Left ventricle myocardium inferior (tissue), 1 donor: ENCODE results near the gene UVRAG. TPM values are rescaled to one million over a fixed set of nuclear protein-coding genes. Genes with fewer than 3 reads are reported as not detected.

Experiments used
- DNase-seq: peaks from one replicate; pipeline ENCODE4 v3.0.0-alpha.2; 2020
- H3K27ac ChIP-seq: fragments of 200-600 bp; replicated peaks from 2 replicates; pipeline ENCODE4 v1.8.0; 2021
- H3K27me3 ChIP-seq: fragments of 200-600 bp; 2 replicates; pipeline ENCODE4 v1.8.0; 2021; ENCODE audit warnings: low read depth
- H3K36me3 ChIP-seq: fragments of 200-600 bp; 2 replicates; pipeline ENCODE4 v1.8.0; 2021
- H3K4me1 ChIP-seq: fragments of 200-600 bp; 2 replicates; pipeline ENCODE4 v1.8.0; 2021
- H3K4me3 ChIP-seq: fragments of 200-600 bp; 2 replicates; pipeline ENCODE4 v1.8.0; 2021; ENCODE audit warnings: mild to moderate bottlenecking, moderate library complexity
- H3K9me3 ChIP-seq: fragments of 200-600 bp; replicated peaks from 2 replicates; pipeline ENCODE4 v1.8.0; 2021
- intact Hi-C: fragments of 100-400 bp; cut with micrococcal nuclease; formaldehyde crosslinking; loops from one replicate; pipeline ENCODE4 v1.11.0; 2022
- total RNA-seq: library from RNA; stranded (reverse); fragmentation: NEBNext Ultra II Directional; extraction: Animal tissue kit (Norgen Biotek cat#: 25700); gene quantifications from one replicate; pipeline ENCODE4 v1.2.1, GENCODE V29; 2021
- TF ChIP-seq, protein P1 (sequence below): fragments of 200-600 bp; IDR thresholded peaks from 2 replicates; pipeline ENCODE4 v1.8.0; 2021; ENCODE audit warnings: antibody characterized with exemption, mild to moderate bottlenecking, borderline replicate concordance
- donor health status: DM: no; HTN: yes; CAD: no; lungs with severe emphysema.

The UVRAG gene
- total RNA-seq, 1 donor from 2014 or later, result 11.4 TPM

DNA sequence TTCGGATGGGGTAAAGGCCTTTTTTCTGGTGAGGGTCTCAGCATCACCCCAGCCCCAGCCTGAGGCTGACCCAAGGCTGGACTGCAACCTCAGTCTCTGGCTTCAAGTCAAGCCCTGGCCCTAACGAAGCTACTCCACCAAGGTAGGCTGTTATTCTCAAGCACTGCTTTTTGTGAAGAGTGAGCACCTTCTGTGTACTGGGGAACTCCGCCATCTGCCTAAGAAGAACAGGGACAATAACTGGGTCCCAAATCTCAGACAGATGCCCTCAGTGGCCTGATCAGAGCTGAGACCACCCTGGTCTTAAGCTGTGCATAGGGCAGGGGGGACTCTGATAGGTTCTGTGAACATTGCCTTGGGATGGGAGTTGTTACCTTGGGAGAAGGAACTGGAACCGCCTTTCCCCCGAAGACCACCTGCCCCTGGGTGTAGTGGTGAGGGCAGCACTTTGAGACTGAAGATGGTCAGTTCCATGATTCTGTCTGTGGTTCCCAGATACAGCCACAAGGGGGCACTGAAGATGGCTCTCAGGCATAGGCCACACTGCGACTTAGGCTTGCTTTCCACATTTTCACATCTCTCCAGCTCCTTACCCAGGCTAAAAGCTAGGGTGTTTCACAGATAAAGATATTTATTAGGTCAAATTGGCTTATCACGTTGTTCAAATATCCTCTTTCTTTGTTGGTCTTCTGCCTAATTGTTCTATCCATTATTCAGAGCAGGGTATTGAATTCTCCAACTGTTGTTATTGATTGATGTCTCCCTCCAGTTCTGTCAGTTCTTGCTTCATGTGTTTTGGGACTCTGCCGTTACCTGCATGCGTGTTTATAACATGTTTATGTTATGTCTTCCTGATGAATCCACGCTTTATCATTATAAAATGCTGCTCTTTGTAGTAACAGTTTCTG, 11.8 kb upstream of the UVRAG start:
- intact Hi-C loops, result no loop called here
- peak; percentile 69 for DNase-seq

DNA sequence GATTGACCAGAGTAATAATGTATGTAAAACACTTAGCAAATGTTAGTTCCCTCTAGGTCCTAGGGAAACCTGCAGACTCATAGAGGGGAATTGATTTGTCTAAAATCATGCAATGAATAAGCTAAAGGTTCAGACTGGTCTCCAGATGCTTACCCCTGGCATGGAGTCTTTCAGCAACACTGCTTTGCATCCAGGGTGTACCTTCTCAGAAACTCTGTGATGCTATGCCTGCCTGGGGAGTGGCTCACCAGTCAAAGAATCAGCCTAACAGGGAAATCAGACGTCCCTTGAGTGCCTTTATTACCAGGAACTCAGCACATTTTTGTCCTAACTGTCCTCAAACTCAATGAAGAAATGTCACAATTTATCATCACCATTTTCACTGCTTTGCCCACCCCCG, 5.9 kb upstream of the UVRAG start:
- Histone ChIP-seq H3K27ac (no peak overlapping the region), H3K4me1 (peaks cover 17% of the 10 kb centered on the region), H3K4me3 (no peak overlapping the region), H3K9me3 (no peaks in the 10 kb centered on the region), H3K36me3 (no peaks in the 10 kb centered on the region), H3K27me3 (no peaks in the 10 kb centered on the region)
- DNase-seq, result no peak
- intact Hi-C loops, result no loop called here
- TF ChIP-seq, protein P1, sequence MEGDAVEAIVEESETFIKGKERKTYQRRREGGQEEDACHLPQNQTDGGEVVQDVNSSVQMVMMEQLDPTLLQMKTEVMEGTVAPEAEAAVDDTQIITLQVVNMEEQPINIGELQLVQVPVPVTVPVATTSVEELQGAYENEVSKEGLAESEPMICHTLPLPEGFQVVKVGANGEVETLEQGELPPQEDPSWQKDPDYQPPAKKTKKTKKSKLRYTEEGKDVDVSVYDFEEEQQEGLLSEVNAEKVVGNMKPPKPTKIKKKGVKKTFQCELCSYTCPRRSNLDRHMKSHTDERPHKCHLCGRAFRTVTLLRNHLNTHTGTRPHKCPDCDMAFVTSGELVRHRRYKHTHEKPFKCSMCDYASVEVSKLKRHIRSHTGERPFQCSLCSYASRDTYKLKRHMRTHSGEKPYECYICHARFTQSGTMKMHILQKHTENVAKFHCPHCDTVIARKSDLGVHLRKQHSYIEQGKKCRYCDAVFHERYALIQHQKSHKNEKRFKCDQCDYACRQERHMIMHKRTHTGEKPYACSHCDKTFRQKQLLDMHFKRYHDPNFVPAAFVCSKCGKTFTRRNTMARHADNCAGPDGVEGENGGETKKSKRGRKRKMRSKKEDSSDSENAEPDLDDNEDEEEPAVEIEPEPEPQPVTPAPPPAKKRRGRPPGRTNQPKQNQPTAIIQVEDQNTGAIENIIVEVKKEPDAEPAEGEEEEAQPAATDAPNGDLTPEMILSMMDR, result no peak

More for the DNA sequence above, 11.8 kb upstream of the UVRAG start:
- H3K27ac ChIP-seq, result no peak overlapping the region
- no peaks in the 10 kb centered on the region for H3K27me3 ChIP-seq
- no peak overlapping the region for H3K4me3 ChIP-seq
- H3K4me1 ChIP-seq, result peaks cover 6% of the 10 kb centered on the region
- no peaks in the 10 kb centered on the region for H3K9me3 ChIP-seq
- TF ChIP-seq, protein P1, result peak; percentile 93
- no peaks in the 10 kb centered on the region for H3K36me3 ChIP-seq

DNA sequence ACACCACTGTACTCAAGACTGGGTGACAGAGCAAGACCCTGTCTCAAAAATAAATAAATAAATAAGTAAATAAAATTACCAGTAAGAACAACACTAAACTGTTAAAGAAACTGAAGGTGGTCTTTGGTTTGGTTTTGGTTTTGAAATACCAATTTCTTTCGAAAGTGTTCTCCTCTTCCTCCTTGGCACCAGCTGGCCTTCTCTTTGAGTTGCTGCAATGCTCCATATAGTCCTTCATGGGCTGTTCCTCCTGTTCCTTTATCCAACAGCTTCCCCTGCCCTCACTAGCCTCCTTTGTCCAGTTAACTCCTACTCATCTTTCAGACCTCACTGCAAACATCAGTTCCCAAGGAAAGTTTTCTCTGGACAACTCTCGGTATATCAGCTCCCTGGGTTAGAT, 5.0 kb upstream of the UVRAG start:
- Histone ChIP-seq H3K27ac (no peak overlapping the region), H3K9me3 (no peaks in the 10 kb centered on the region), H3K27me3 (no peaks in the 10 kb centered on the region), H3K36me3 (no peaks in the 10 kb centered on the region), H3K4me3 (no peak overlapping the region), H3K4me1 (peaks cover 21% of the 10 kb centered on the region)
- TF ChIP-seq, protein P1, result no peak
- intact Hi-C loops, result no loop called here
- no peak for DNase-seq

DNA sequence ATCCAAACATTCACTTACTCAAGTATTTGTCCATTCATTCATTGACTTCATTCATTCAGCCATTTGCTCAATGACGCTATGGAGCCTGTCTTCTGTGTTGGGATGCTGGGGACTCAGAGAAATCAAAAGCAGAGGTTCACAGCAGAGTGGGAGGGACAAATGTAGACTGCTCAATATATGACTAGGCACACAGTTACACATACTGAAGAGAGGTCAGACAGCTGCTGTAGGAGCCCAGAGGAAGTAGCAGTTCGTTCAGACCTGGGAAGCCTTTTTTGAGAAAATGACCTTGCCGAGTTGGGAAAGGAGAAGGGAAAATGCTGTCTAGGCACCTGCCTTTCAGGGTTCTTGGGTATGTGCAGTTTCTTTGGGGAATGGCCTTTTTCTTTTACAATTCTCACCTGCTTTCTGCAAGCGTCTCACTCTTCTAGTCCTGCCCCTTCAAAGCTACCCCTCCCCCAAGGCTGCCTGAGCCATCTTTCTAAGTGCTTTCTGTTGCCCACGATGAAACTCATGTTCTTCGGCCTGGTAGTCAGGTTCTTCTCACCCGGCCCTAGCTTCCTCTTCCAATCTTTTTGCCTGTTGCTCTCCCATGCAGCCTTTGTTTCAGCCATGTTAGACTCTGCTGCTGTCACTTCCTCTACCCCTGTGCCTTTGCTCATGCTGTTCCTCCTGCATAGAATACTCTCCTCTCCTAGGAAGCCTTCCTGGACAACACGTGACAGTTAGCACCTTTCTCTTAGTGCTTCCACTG, 4.2 kb upstream of the UVRAG start:
- intact Hi-C loops, result no loop called here

DNA sequence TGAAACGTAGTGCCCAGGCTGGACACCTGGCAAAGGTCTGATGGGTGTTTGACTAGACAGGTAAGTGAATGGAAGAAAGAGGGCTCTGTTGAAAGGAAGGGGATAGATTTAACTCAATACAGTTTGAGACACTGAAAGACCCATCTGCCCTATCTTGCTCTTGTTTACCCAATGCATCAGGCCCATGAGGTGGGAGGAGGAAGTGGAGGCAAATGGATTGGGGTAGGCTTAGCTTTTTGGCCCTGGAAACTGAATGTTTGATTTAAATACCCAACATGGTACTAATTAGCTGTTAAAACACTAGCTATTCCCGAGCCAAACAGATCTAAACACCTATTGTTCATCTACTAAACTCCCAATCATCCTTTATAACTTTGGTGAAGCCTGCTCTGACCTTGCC, 3.5 kb upstream of the UVRAG start:
- intact Hi-C loops, result no loop called here

More for the DNA sequence above, 4.2 kb upstream of the UVRAG start:
- TF ChIP-seq, protein P1, result no peak
- Histone ChIP-seq H3K9me3 (no peaks in the 10 kb centered on the region), H3K4me1 (peaks cover 29% of the 10 kb centered on the region), H3K4me3 (no peak overlapping the region), H3K27me3 (no peaks in the 10 kb centered on the region), H3K36me3 (no peaks in the 10 kb centered on the region), H3K27ac (no peak overlapping the region)
- no peak for DNase-seq

More for the DNA sequence above, 3.5 kb upstream of the UVRAG start:
- H3K4me1 ChIP-seq, result peaks cover 35% of the 10 kb centered on the region
- H3K27me3 ChIP-seq, result no peaks in the 10 kb centered on the region
- H3K36me3 ChIP-seq, result no peaks in the 10 kb centered on the region
- no peak overlapping the region for H3K4me3 ChIP-seq
- DNase-seq, result no peak
- H3K27ac ChIP-seq, result no peak overlapping the region
- H3K9me3 ChIP-seq, result no peaks in the 10 kb centered on the region
- TF ChIP-seq, protein P1, result no peak
